ENCODE results near the gene STYXL2.
A peak's percentile ranks its signal among the peaks of the same experiment; 100 is the strongest.

The STYXL2 gene

DNA sequence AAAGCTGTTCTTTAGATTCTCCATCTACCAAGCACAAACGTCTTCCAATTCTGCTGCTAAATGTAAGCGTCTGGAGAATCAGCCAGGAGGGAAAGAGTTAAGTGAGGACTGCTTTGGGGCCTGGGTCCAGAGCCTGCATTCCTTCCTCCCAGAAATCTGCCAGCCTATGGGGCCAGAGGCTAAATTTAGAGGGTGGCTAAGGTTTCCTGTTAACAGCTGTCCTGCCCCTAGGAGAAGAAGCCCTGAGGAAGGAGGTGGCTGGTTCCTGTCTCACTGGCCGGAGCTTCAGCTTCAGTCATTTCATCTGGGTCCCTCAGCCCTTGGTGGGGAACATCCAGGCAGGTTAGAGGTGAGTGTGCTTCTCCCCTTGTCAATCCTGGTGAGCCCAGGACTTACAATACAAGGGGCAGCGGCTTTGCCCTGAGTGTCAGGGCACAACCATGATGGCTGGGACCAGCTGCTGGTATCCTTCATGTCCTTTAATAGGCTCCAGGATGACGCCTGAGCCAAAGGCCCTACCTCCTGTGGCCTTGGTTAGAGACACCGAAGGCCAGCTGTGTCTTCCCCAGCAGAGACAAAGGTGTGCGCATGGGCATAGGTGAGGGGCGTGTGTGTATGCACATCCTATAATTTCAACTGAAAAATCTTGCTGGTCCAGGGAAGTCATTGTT, at the start of gene STYXL2:
TSS of gene STYXL2 (plus strand) at position 230 of the 671 bp plus-strand sequence. CDS start 775 bp downstream, outside the sequence.
- ATAC-seq (no peak), DNase-seq (no peak)

DNA sequence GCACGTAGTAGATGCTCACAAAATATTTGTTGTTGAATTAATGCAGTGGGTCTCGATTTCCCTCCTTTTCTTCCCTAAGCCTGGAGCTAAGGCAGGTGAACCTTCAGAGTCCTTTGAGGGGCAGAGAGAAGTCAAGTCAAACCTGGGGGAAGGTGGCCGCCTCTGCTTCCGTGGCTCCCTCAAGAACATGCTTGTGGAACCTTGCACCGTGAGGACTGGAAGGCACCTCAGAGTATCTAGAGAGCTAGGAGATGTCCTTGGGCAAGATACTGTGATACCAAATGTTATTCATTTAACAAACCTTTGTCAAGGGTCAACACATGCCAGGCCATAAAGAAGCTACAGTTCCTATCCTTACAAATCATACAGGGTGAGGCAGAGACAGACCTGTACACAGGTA, 42.0 kb upstream of the STYXL2 start:
- ATAC-seq (no peak), DNase-seq (no peak)

DNA sequence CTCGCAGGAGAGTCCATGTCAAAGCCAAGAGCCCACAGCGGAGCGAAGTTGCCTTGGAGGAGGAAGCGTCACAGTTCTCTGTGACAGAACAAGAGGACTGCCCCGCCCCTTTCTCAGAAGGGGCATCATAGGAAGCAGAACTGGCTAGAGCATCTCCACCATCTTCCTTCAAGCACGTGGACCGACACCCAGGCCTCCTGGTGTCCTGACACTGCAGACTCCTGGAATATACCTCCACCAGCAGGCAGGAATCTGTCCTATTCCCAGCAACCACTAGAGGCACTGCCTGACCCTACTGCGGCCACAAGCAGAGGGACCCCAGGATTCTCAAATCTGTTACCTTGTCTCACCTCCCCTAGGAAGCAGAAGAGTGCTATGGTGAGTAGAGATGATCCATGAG, 41.5 kb upstream of the STYXL2 start:
- ATAC-seq, result no peak
- no peak for DNase-seq

DNA sequence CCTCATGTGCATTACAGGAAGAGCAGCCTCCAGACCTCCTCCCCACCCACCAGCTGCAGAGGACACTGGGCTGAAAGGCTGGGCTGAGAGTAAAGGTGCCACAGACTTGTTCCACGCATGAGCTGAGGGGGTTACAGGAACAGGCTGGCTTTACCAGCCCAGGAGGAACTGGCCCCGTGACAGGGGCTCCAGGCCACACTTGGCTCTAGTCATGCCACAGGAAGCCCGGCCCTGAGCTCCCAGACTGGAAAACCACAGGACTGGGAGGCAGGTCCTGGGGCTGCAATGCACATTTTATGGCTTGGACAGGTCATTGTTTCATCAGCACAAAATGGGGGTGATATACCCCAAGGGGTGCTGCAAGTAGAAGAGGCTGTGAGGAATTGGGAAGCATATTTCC, 39.3 kb upstream of the STYXL2 start:
- DNase-seq, result no peak
- no peak for ATAC-seq

DNA sequence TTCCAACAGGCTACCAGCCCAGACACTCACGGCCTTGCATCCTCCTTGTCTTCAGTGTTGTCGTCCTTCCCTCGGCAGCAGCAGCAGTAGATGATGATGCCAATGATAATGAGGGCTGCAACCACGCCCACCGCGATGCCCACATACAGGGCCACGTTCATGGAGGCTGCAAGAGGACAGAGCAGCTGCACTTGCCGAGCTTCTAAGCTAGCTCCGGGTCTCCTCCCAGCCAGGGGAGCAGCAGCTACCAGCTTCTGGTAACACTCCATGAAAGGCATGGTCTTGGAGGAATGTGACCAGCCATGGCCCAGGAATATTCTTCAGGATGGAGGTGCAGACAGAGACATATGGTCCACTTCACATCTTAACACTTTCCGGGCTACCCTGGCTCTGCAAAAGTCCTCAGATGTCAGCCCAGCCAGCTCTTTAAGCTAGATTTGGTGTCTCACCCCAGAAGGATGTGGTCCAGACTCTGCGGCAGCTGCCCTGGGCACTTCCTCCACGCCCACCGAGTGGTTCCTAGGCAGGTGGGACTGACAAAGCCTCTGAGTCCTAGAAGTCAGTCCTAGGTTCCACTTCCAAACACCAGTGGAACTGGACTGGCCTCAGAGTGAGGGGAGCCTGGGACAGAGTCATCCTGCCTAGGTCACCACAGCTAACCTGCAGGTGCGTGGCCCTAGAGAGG, 38.8 kb upstream of the STYXL2 start:
- ATAC-seq, result no peak
- DNase-seq, result no peak

DNA sequence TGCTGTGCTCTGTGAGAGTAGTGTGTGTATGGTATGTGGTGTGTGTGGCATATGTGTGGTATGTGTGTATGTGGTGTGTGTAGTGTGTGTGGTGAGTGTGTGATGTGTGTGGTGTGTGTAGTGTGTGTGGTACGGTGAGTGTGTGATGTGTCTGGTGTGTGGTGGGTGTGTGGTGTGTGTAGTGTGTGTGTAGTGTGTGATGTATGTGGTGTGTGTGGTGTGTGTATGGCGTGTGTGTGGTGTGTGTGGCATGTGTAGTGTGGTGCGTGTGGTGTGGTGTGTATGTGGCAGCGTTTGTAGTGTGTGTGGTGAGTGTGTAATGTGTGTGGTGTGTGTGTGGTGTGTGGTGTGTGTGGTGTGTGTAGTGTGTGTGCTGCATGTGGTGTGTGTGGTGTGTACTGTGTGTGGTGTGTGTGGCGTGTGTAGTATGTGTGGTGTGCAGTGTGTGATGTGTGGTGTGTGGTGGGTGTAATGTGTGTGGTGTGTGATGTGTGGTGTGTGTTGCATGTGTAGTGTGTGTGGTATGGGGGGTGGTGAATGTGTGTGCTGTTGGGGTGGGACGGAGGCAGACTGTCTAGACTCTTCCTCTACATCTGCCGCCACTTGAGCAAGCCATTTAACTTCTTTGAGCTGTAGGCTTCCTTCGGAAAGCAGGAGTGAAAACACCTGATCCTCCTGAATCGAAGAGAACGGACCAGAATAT, 37.2 kb upstream of the STYXL2 start:
- DNase-seq, result no peak
- ATAC-seq, result no peak

DNA sequence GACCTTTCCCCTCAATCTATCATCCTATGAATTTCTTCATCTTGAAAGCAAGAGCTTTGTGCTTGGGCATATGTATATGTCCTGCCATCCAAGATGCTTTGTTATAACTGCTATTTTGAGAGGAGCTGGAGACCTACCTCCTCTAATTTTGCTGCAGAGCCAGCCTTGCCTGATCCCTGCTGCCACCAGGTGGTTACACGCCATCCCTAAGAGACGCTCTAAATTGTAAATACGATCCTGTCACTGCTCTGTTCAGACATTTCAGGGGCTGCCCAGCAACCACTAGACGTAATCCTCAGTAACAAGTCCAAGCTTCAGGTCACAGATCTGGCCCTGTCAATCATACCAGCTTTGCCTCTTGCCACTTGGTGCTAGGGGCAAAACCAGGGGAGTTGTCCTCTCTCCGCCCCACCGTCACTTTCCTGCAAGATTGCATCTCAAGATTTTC, 36.6 kb upstream of the STYXL2 start:
- peak; percentile 41 for DNase-seq

DNA sequence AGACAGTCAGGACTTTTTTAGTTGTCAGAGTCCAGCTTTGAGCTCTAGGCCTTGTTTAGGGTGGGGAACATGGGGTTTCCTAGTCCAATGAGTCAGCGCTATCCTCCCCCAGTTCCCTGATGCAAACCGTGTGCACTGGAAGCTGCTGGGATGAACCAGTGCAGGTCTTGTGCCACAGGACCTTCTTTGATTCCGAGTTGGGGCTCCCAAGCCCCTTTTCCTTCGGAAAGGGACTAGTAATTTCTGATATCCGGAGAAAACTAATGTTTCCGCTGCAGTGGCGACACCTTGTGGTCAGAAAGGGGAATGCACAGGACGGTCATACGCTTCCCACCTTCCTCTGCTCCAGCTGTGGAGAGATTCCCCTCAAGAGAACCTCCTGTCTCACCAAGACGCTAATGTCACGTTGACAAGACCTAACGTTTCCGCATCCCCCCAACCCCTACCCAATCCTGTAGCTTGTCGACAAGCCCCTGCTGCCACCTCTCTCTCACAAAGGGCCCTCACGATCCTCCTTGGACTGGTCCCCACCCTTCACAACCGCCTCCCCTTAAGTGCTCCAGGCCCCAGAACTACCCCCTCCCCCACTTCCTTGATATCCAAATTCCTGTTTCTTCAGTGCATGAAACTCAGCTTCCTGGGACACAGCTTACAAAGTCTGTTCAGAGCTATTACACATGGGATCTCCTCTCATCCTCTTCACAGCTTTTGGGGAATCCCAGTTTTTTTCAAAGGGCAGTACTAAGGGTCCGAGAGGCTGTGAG, 34.6 kb upstream of the STYXL2 start:
- DNase-seq (peak; percentile 83), ATAC-seq (peak; percentile 50)

More for the DNA sequence above, 36.6 kb upstream of the STYXL2 start:
- ATAC-seq, result peak; percentile 42

DNA sequence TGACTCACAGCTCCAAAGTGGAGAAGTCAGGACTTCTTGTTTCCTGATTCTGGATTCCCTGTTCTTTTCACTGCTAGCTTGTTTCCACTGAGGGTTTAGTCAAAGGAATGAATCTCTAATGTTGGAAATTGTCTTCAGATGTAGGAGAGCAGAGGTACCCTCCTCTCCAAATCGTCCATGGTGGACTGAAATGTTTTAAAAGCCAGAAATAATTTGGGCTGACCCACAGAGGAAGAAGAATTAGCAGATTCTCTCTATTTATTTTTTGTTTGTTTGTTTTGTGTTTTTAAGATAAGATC, 34.1 kb upstream of the STYXL2 start:
- DNase-seq (no peak), ATAC-seq (no peak)

DNA sequence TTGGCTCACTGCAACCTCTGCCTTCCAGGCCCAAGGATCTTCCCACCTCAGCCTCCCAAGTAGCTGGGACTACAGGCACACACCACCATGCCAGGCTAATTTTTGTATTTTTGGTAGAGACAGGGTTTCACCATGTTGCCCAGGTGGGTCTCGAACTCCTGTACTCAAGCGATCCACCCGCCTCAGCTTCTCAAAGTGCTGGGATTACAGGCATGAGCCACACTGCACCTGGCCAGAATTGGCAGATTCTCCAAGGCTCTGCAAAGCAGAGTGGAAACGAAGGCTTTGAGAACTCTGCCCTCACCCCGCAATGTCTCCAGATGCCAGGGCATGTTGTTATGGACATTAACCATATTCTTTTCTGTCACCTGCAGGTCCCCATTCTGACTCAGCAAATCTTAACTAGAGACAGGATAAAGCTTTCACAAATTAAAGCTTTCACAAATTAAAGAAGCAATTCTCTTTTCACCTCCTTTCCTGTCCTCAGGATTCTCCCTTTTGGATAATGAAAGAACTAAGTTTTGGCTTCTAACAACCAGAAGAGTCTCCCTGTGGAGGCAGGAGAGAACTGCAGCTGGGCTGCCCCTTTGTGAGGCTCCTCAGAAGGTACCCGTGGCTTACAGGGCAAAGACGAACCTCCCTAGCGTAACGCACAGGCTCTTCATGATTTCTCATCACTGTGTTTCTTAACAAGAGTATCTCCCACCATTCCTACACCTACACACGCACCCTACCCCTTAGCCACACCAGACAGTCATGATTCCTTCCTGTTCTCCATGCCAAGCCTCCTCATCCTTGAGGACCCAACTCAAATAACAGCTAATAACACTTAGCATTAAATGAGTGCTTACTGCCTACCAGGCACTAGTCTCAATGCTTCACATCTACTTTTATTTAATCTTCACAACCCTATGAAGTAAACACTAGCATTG, 33.5 kb upstream of the STYXL2 start:
- ATAC-seq (no peak), DNase-seq (no peak)

DNA sequence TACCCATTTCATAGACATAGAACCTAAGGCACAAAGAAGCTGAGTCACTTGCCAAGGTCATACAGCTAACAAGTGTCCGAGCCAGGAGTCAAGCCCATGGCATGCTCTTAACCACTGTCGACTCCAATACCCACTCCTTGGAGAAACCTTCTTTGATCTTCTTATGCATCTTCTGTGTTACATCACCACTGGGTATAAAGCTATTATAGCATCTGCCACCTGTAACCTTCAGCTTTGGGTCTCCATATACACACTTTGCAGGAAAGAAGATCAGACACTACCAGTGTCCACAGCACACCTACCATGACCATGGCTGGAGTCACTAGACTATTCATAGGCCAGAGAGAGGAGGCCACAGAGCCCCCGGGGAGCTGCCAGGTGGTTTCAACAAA, 32.8 kb upstream of the STYXL2 start:
- ATAC-seq, result no peak
- no peak for DNase-seq

DNA sequence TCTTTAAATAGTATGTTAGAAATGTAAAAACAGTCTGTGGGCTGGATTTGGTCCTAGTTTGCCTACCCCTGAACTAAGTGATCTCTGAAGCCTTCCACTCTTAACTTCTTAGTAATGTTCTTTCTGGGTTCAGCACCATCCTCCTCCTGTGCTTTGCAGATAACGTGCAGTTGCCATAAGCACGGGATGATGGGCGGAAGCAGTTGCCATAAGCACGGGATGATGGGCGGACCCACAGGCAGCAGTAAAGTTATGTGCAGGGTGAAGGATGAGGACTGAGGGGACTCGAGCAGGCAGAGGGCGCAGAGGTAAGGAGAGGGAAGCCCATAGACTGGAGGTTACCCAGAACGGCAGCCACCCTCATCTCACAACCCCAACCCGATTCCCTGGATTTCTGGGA, 29.3 kb upstream of the STYXL2 start:
- DNase-seq, result no peak
- ATAC-seq, result no peak

DNA sequence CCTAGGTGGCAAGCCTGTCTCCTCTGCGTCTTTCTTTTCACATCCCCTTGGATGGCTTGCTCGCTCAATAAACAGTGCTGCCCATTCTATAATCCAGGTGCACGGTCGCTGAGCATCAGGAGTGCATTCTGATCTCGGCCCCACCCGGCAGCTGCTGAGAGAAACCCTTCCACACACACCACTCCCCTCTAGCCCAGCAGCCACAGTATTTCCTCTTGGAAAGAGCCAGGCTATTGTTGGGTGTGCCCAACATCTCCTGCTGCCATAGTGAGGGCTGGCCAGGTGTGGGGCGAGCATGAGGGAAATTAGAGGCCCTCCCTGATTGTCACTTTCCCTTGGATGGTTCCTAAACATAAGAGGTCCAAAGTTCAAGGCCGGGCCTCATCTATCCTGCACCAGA, 28.4 kb upstream of the STYXL2 start:
- DNase-seq, result no peak
- no peak for ATAC-seq

DNA sequence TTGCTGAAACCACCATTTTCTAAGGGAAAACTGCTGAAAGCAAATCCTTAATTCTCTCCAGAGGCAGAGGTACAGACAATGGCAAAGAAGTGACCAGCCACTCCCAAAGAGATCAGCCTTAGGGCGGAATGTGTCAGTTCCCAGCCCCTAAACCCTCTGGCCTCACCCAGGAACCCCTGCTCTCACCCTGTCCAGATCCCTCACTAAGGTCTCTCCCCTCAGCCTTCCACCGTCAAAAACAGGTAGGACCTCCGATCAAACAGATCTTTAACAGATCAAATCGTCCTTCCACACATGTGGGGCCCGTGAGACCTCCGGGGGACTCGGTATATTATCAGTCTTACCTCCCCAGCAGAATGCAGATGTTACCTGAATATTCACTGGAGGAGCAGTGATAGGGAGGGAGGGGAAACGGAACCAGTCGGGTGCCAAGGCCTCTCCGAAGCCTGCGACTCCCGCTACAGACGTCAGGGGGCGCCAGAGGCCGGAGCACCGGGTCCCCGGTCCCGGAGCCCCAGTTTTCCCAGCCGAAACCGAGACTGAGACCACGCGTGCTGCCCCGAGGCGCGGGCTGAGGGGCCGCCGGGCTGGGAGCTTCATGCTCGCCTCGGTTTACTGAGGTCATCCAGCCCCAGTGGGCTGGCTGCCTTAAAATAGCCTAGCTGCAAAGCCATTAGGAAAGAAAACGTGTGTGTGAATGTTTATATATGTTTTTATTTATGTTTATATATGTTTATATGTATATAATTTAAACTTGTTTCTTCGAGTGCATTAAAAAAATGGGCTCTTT, 27.3 kb upstream of the STYXL2 start:
- DNase-seq, result peak; percentile 88
- ATAC-seq, result peak; percentile 82

DNA sequence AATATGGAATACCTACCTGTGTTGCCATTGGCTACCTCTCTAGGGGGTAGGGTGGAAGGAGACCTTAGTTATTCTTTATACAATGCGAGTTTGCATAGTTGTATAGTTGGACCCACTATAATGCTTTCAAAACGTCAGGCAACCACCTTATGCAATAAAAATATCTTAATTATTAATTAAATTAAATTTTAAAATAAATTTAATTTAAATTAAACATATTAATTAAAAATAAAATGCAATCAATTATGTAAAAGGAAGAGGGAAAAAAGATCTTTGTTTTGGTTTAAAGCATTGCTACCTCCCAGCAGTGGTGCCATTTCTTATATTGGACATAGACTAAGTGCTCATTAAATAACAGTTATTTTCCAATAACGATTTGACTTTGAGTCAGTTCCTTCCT, 26.0 kb upstream of the STYXL2 start:
- ATAC-seq (no peak), DNase-seq (no peak)

DNA sequence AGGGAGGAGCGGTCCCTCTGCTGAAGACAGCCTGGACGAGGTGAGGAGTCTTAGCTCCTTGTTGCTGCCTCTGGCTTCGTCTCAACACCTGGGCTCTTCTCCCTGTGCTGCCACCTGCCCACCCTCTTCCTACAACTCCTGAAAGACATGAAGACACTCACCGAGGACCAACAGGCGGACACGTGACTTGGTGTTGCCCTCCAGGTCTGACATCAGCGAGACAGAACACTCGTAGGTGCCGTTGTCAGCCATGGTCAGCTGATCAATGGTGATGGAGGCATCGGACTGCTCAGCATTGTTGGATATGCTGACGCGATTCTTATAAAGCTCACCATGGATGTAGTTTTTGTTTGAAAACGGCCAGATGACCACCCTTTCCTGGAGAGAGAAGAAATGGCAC, 25.1 kb upstream of the STYXL2 start:
- DNase-seq (no peak), ATAC-seq (no peak)

DNA sequence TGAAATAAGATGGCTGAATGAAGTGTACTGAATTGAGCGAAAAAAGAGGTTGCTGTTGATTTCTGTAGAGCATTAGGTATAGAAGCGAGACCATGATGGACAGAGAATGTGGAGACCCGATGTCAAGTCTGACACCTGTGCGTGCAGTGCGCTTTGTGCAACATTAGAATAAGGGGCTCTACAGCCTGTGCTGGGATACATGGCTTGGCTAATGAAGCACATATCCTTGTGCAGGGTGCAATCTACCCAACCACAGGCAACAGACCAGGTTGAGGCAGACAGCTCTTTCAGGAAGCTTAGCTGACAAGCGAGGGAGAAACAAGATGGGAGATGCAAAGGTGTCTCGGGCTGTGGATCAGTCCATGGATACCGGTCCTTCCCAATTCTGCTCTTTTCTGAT, 22.6 kb upstream of the STYXL2 start:
- ATAC-seq (no peak), DNase-seq (no peak)

DNA sequence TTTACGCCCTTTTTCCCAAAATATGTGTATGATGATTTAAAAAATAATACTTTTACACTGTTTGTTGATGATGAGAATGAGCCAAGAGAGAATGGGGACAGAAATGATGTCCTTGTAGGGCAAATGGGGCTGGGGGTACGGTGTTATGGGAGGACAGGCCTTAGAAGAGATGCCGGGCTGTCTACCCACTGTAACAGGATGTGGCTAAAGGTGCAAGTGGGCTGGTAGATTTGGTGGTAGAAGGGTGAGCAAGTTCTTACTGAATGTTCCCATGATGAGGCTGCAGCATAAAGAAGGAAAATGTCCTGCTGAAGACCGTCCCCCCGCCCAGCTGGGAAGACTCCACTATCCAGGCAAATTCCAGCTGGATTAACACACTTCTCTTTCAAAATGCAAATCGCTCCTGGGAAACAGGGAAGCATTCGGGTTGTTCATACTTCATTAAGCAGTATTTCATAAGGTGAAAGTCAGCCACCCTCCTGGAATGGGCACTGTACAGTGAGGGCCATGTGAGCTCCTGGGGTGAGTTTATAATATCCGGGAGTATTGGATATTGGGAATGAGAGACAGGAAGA, 17.7 kb upstream of the STYXL2 start:
- peak; percentile 44 for ATAC-seq
- DNase-seq, result no peak

DNA sequence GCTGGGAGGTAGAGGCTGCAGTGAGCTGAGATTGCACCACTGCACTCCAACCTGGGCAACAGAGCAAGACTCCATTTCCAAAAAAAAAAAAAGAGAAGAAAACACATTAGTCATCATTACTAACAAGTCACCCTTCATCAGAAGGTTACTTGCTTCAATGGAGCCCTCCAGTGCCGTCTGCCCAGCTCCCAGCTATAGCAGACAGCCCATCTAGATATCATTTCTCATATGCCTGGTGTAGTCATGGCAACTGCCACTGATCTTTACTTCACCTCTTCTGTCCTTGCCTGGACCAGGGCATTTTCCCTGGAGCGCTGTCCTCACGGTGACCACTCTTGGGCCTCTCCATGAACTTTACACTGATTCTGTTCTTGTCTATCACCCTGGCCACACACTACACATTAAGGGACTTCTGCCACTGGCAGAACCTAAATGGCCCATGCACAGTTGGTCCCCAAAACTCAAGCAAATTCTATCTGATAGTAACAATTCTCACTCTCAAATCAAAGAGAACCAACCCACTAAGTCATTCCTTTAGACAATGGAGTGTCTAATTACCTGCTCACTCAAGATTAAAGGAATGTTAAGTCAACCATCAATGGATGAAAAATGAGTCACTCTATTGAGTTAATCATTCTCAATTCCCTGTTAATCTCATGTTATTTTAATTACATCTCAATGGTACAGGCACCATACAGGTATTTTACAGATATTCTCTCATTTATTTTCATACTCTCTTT, 16.6 kb upstream of the STYXL2 start:
- DNase-seq (no peak), ATAC-seq (no peak)

DNA sequence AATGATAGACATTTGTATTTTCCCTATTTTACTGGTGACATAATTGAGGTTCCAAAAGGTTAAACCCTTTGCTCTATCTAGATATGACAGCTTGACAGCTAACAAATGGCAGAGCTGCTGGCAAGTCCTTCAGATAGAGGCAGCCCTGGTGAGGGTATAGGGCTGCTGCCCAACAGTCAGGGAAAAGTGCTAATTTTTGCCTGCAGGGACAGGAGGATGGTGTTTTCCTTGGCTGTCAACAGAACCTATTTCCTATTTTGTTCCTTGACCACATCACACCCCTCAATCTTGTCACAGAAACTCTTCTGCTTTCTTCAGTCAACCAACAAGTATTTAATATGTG, 16.0 kb upstream of the STYXL2 start:
- ATAC-seq, result no peak
- DNase-seq, result no peak

All from stimulated activated naive CD8-positive, alpha-beta T cell treated with anti-CD3 and anti-CD28 coated beads, Interleukin-15, Interleukin-2, amounts not matched to agents 100 U/mL and 50 U/mL, for 24 hours (primary cell).